H7 (cell line): Measurements from ENCODE around the gene HSPA9. TPM values are rescaled to one million over a fixed set of nuclear protein-coding genes. Genes with fewer than 3 reads are reported as not detected.

Experiments
- DNase-seq: peaks from one replicate; pipeline ENCODE4 v3.0.0; 2012
- H3K27me3 ChIP-seq: 2 replicates; pipeline ENCODE4 v1.6.0; 2011; ENCODE audit warnings: mild to moderate bottlenecking, low read length; ENCODE audit not compliant: control insufficient read depth, insufficient read depth
- H3K36me3 ChIP-seq: replicated peaks from 2 replicates; pipeline ENCODE4 v1.5.1; 2011; ENCODE audit warnings: low read length; ENCODE audit not compliant: control insufficient read depth, insufficient read depth
- H3K4me3 ChIP-seq: 2 replicates; pipeline ENCODE4 v1.5.1; 2011; ENCODE audit warnings: low read depth, mild to moderate bottlenecking, control low read depth, low read length, moderate library complexity; ENCODE audit not compliant: insufficient read depth
- total RNA-seq: library from RNA; depleted of rRNA; stranded (reverse); fragments of >200 nt; shearing (Covaris generic); gene quantifications from 2 replicates; pipeline ENCODE4 v1.2.3, GENCODE V29; 2014

The HSPA9 gene
- total RNA-seq, 1 experiment from 2014 or later, result 671 TPM

DNA sequence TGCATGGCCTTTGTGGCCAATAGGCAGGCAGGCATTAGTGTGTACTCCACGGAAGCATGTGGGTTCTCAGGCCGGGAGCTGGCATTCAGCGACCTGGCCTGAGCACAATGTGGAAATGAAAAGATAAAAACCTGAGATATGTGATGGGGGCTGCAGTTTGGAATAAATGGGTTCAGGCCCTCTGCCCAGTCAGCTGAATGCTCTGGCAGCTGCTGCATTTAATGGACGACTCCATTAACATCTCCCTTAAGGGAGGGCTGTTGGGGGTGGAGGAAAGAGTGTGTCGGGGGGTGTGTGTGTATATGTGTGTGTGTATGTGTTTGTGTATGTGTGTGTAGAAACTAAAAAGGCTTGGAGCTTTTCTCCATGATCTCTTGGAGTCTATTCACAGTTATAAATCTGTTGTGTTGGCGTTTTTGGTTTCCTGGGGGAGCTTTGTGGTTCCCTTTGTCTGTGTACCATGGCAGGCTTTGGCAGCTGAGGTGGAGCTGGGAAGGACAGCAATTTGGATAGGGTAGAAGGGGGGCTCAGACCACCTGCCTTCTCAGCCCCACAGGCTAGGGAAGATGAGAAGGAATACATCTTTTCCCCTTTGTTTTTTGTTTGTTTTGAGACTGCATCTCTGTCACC lies 27.3 kb upstream of the HSPA9 start:
- no peak for DNase-seq
- H3K27me3 ChIP-seq, result no peaks in the 10 kb centered on the region
- H3K4me3 ChIP-seq, result no peak overlapping the region
- no peaks in the 10 kb centered on the region for H3K36me3 ChIP-seq

DNA sequence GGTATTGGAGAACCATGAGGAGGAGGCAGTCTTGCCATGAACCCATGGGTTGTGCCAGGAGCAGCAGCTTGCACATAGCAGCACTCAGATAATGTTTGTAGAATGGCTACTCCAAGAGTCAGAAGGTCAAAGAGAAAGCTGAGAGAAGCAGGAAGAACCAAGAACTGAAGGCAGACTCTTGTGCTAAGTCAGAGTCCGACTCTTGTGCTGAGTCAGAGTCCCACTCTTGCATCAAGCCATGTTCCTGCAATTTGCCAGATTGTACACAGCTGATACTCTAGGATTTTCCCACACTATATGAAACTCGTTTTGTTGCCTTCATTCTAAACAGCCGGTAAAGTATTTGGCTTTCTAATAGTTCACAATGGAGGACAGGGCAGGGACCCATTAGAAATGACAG lies 26.2 kb upstream of the HSPA9 start:
- Histone ChIP-seq H3K27me3 (no peaks in the 10 kb centered on the region), H3K4me3 (no peak overlapping the region), H3K36me3 (no peaks in the 10 kb centered on the region)
- no peak for DNase-seq

DNA sequence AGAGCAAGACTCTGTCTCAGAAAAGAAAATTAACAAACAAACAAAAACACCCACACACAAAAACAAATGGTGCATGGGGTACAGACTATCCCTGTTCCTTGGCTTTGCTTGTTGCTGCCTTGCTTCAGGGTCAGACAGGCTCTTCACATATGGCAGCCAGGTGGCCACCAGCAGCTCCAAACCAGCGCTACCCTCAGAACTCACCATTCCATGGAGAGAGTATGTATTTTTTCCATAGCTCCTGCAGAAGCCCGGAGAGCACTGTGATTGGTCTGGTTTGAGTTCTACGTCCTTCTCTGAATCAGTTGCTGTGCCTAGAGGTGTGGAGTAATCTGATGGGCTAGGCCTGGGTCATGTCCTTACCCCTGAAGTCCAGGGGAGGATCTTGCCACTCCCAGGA lies 25.2 kb upstream of the HSPA9 start:
- DNase-seq, result no peak
- no peaks in the 10 kb centered on the region for H3K27me3 ChIP-seq
- H3K4me3 ChIP-seq, result no peak overlapping the region
- H3K36me3 ChIP-seq, result no peaks in the 10 kb centered on the region

DNA sequence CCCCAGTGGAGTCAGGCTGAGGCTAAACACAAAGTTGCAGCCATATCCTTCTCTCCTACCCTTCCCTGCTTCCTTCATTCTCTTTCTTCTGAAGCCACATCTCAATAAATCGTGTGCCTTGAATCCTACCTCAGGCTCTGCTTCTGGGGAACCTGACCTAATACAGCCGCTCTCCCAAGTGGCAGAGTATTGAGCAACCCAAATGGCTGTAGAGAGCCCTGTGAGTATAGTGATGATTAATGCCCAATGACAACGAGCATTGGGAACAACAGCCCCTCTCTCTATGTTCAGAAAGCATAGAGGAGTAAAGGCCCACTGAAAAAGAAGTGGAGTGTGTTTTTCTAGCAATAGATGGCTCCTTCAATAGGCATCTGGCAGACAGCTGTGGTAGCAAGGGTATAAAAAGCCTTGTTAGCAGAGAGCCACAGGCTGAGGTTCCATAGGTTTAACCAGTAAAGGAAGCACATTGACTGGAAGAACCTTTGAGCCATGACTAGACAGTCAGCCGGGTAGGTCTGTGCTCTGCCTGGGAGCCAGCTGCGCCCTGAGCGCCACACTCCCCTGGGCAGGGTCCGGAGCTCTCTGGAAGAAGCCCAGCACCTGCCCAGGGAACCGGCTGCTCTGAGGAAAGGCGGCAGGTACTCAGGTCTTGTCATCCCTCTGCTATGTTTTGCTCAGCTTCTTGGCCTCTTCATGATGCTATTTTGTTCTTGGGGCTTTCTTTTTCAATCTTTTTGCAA lies 22.6 kb upstream of the HSPA9 start:
- Histone ChIP-seq H3K4me3 (no peak overlapping the region), H3K36me3 (no peaks in the 10 kb centered on the region), H3K27me3 (no peaks in the 10 kb centered on the region)
- no peak for DNase-seq

DNA sequence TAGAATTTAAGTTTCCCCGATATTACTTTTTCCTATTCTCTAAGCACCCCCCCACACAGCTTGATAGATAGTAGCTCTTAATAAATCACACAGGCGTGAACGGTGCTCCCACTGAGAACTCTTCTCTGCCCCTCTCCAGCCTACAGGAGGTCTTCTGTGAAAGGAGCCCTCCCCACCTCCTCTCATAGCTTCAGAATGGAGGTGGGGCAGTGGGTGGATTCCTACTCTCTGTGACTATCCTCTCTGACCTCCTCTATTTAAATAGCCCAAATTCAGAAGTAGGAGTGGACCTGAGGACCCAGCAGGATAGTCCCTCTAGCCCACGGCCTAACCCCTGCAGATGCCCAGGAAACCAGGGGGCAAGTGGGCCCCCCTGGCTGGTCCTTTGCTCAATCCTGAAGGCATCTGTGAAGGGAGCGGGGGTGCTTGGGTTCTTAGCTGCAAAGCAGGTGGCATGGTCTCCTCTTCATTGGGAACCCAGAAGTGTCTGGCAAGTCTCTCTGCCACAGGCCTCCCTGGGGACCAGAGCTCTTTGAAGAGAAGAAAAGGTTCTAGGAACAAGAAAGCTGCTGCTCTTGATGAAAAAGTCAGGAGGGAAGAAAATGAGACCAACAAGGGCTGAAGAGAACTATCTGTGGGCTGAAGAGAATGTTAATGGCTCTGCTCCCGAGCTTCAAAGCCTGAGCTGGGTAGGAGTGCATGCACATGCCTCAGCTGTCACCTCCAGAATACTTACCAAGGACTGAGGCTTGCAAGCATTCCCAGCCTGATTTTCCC lies 21.1 kb upstream of the HSPA9 start:
- no peaks in the 10 kb centered on the region for H3K27me3 ChIP-seq
- no peak overlapping the region for H3K4me3 ChIP-seq
- DNase-seq, result no peak
- H3K36me3 ChIP-seq, result no peaks in the 10 kb centered on the region

DNA sequence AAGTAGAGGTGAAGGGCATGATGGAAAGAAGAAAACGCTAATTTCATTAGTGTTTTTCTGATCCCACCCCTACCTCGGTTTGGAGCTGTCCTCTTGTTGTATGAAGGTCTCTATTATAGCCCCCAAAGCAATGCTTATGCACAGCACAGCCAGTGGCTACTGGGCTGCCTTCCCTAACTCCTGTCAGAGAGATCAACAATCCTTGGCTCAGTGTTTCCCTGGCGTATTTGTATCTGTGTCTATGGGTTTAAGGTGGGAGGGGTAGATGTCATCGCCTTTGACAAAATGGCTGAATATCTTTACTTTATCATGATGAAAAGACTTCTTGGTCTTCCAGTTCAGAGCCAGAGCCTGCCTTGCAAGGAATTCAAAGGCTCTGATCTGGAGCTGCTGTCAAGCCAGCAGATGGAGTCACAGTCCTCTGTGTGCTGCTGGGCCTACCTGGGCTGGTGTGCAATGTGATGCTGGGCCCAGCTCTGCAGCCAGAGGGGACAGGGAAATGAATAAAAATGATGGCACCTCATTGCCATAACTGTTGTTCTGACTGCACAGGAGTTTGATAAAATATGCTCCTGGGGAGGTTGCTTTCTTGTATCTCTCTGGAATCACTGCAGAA lies 20.1 kb upstream of the HSPA9 start:
- Histone ChIP-seq H3K27me3 (no peaks in the 10 kb centered on the region), H3K4me3 (no peak overlapping the region), H3K36me3 (no peaks in the 10 kb centered on the region)
- DNase-seq, result no peak

DNA sequence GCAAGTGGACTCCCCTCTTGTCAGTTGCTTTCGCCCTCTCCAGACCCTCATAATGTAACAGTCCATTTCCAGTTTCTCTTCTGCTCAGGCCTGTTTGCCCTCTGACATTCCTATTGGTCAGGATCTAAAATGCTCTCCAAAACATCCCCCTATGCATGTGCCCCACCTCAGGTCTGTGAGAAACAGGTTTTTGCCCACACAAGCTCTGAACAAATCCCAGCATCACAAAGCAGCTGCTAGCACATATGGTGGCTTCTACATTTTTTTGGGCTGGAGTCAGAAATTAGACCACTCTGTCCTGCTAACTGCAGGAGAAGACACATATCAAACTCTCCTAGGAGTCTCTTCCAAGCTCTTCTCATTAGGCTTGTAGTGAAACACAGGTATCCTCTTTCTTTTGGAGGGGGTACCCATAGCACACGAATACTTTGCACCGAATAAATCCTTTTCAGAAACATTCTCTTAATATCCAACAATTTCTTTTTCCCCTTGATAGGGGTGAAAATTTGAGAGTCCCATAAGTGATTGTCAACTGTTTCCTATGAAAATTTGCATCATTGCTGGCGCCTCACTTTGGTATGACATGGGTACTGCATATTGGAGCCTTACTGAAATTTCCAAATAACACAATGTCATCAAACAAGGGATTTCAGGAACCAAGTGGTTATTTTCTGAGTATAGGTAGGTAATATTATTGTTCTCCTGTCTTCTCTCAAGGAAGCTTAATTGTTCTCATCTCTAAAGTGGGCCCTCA lies 19.3 kb upstream of the HSPA9 start:
- H3K4me3 ChIP-seq, result no peak overlapping the region
- DNase-seq, result no peak
- H3K27me3 ChIP-seq, result no peaks in the 10 kb centered on the region
- no peaks in the 10 kb centered on the region for H3K36me3 ChIP-seq

DNA sequence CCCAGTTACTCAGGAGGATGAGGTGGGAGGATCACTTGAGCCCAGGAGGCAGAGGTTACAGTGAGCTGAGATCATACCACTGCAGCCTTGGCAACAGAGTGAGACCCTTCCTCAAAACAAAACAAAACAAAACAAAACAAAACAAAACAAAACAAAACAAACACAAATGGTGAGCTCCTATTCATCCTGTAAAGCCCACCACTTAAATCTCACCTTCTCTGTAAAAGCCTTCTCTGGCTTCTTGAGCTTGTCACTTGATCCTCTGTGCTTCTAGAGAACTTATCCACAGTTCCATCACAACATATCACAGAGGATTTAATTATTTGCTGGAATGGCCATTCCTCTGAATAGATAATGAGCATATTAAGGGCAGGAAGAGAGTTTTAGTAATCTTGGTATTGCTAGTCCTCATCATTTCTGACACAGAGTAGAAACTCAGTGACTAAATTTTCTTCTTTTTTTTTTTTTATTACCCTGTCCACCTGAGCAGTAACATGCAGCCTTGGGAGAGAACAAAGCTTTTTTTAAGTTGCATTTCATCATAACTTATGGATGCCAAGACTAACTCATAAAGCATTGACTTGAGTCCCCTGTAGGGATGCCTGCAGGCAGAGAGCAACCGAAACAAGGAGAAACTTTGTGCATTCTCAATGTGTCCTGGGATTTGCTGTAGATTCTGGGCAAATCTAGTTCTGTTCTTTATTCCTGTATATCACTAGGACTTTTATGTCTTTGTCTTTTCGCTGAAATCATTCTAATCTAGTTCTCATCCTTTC lies 13.0 kb upstream of the HSPA9 start:
- DNase-seq, result no peak
- no peak overlapping the region for H3K4me3 ChIP-seq
- H3K27me3 ChIP-seq, result no peaks in the 10 kb centered on the region
- no peaks in the 10 kb centered on the region for H3K36me3 ChIP-seq

DNA sequence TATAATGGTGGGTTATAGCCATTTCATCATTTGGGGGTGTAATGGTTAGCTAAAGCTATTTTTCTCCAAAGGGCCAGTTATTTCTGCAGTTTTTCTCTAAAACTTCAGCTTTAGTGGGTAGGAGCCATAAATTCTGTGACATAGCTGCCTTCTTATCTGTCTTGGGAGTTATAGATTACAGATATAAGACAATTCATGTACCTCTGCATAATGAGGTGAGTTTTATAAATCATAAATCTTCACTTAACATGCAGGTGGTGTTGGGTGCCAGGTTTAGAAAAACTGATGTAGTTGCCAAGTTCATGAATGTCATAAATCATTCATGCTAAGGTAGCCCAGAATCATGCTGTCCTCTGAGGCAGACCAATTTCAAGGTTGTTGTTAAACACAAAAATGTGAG lies 10.0 kb upstream of the HSPA9 start:
- no peaks in the 10 kb centered on the region for H3K36me3 ChIP-seq
- no peaks in the 10 kb centered on the region for H3K27me3 ChIP-seq
- no peak for DNase-seq

DNA sequence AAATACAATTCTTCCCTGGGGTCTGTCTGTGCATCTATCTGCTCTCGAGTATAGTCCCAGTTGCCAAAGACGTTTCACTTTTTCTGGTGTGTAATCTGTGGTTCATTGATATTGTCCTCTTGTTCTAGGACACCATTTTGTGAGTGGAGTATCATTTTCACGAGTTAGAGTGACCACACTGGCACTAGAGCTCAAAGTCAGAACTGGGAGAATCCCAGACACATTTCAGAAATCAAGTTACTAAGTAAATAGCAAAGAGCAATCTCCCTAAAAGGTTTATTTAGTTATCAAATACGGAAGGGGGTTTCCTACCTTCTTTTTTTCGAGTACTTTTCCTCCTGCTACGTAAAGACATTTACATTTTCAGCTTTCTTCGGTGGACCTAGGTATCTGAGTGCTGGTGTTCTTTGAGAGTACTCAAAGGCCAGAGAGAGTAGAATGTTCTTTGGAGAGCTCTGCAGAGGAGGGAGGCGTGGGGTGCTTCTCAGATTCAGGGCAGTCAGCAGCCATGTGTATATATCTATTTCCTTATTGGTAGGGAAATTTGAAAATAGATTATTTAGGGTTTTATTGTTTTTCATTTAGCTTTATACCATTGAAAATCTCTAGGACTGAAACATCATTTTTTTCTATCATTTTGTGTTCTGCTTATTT lies 8.9 kb upstream of the HSPA9 start:
- Histone ChIP-seq H3K4me3 (no peak overlapping the region), H3K36me3 (no peaks in the 10 kb centered on the region), H3K27me3 (no peaks in the 10 kb centered on the region)
- no peak for DNase-seq

More for the DNA sequence above, 10.0 kb upstream of the HSPA9 start:
- no peak overlapping the region for H3K4me3 ChIP-seq

DNA sequence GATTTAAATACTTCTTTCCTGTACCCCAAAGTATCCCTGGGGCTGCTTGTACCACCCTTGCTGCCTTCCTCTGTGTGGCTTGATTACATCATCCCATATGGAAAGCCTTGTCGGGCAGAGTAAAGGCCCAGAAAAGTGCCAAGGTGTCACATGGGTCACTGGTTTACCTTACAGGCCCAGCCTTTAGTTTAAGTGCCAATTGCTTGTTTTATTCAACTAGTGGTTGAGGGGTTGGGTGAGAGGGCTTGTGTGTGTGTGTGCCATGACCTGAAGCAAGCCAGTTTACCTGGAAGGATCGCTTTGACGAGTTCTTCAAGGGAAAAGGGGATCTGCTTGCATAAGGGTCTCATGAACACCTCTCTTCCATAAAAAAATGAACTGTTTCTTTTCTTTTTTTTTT lies 7.8 kb upstream of the HSPA9 start:
- no peak overlapping the region for H3K4me3 ChIP-seq
- no peaks in the 10 kb centered on the region for H3K36me3 ChIP-seq
- no peaks in the 10 kb centered on the region for H3K27me3 ChIP-seq
- no peak for DNase-seq

DNA sequence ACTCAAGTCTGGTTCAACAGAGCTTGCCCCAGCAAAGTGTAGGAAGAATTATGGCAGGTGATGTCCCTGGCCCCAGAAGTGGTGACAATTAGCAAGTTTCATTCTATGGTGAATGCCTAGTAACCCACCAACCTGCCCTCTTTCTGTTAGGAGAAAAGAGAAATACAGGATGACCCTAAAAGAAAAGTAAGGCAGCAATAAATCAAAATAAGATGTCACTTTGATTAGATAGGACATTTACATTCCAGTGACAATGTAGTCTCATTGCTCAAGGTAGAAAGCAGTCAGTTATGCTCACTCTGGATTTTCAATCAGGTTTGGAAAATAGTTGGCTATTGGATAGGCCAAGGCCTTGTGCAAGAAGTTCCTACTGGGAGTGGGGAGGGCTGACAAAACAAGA lies 5.6 kb upstream of the HSPA9 start:
- H3K27me3 ChIP-seq, result no peaks in the 10 kb centered on the region
- H3K4me3 ChIP-seq, result no peak overlapping the region
- no peaks in the 10 kb centered on the region for H3K36me3 ChIP-seq
- DNase-seq, result no peak

DNA sequence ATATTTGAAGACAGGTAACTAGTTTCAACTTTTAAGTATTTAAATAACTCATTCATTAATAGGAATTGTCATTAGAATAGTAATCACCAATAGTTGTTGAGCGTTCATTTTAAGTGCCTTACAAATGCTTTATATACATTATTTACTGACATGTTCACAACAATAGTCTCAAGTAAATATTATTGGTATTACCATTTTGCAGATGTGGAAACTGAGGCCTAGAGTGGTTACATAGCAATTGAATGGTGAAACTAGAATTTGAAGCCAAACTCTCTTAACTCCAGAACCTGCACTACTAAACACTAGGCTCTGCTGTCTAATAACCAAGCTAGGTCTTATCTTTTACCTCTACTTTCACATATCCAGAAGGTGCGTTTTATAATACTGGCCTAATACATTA lies 4.8 kb upstream of the HSPA9 start:
- Histone ChIP-seq H3K4me3 (no peak overlapping the region), H3K36me3 (no peaks in the 10 kb centered on the region), H3K27me3 (no peaks in the 10 kb centered on the region)
- DNase-seq, result no peak
